Uterus (tissue), 4 donors: ENCODE results near the gene PTPRH. TPM values are rescaled to one million over a fixed set of nuclear protein-coding genes. Genes with fewer than 3 reads are reported as not detected.
"Not testable (repeated sequence)": the region's sequence is repeated elsewhere in the genome, so short reads cannot be mapped to it uniquely, and the experiment has no call there.

Experiments used
- DNase-seq, 2 donors: peaks; one replicate each; pipeline ENCODE4 v3.0.0-alpha.2; 2019 to 2020
- H3K27ac ChIP-seq, 2 donors: fragments of 200-600 bp; sonication (generic); 1 replicate in 1 of 2; 2 replicates in 1 of 2; pipeline ENCODE4 v1.5.1; 2016 to 2018
- H3K27me3 ChIP-seq, 2 donors: fragments of 200-600 bp; sonication (generic); one replicate each; pipeline ENCODE4 v1.5.1; 2018 to 2019; ENCODE audit warnings: control low read depth in 1 of 2
- H3K36me3 ChIP-seq, 2 donors: fragments of 200-600 bp; sonication (generic); one replicate each; pipeline ENCODE4 v1.5.1; 2019; ENCODE audit warnings: control low read depth in 1 of 2
- H3K4me1 ChIP-seq, 2 donors: fragments of 200-600 bp; sonication (generic); one replicate each; pipeline ENCODE4 v1.5.1; 2018 to 2019; ENCODE audit warnings: control low read depth in 1 of 2
- H3K4me3 ChIP-seq, 2 donors: fragments of 200-600 bp; sonication (generic); 1 replicate in 1 of 2; 2 replicates in 1 of 2; pipeline ENCODE4 v1.5.1; 2018 to 2019; ENCODE audit warnings: mild to moderate bottlenecking in 1 of 2
- H3K9me3 ChIP-seq, 2 donors: fragments of 200-600 bp; sonication (generic); one replicate each; pipeline ENCODE4 v1.5.1; 2019; ENCODE audit warnings: control low read depth in 1 of 2
- POLR2A ChIP-seq, 2 donors: fragments of 450-650 bp; IDR thresholded peaks; one replicate each; pipeline ENCODE4 v1.6.1; 2016; ENCODE audit warnings: antibody characterized with exemption in 2 of 2, mild to moderate bottlenecking in 1 of 2, moderate library complexity in 1 of 2
- intact Hi-C: fragments of 100-400 bp; cut with DNase I; formaldehyde crosslinking; loops from one replicate; pipeline ENCODE4 v1.15.1; 2023; ENCODE audit warnings: low total_unique reads
- total RNA-seq, 4 donors: library from RNA; depleted of rRNA in 3 of 4; stranded (reverse); fragments of >200 nt in 3 of 4; gene quantifications; one replicate each; pipeline versions ENCODE4 v1.1.0 to v1.2.4, GENCODE V29; 2014 to 2023
- TF ChIP-seq, protein P1 (sequence below), 4 experiments: fragments of 200-600 bp in 2 of 4; fragments of 450-650 bp in 2 of 4; sonication (generic) in 2 of 4; IDR thresholded peaks; one replicate each; pipeline ENCODE4 v1.5.1; 2016 to 2019; ENCODE audit warnings: antibody characterized with exemption in 4 of 4, mild to moderate bottlenecking in 2 of 4, moderate library complexity in 1 of 4
- donor health status: DM: yes; HTN: yes; CAD: no.

PTPRH gene
- total RNA-seq, 4 donors from 2014 or later: 0.29 to 3.8 (median 3.2) TPM; not detected in 1

DNA sequence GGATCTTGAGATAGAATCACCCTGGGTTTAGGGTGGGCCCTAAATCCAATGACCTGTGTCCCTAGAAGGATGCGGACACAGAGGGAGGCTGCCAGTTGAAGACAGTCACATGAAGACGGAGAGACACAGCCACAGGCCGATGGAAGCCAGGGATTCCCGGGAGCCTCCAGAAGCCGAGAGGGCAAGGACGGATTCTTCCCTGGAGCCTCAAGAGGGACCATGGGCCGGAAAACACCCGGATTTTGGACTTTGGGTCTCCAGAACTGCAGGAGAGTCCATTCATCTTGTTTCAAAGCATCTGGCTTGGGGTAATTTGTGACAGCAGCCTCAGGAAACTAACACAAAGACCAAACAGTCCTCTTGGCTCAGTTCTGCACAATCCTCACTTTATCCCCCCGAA is 17.0 kb upstream of the PTPRH start:
- intact Hi-C loops: no loop called here
- Histone ChIP-seq H3K4me3 (no peak overlapping the region), H3K4me1 (no peaks in the 10 kb centered on the region), H3K27me3 (no peaks in the 10 kb centered on the region), H3K27ac (no peak overlapping the region), H3K36me3 (no peaks in the 10 kb centered on the region), H3K9me3 (no peaks in the 10 kb centered on the region)
- TF ChIP-seq POLR2A (IDR thresholded peaks at IDR 0.05): no peak
- no peak for DNase-seq

DNA sequence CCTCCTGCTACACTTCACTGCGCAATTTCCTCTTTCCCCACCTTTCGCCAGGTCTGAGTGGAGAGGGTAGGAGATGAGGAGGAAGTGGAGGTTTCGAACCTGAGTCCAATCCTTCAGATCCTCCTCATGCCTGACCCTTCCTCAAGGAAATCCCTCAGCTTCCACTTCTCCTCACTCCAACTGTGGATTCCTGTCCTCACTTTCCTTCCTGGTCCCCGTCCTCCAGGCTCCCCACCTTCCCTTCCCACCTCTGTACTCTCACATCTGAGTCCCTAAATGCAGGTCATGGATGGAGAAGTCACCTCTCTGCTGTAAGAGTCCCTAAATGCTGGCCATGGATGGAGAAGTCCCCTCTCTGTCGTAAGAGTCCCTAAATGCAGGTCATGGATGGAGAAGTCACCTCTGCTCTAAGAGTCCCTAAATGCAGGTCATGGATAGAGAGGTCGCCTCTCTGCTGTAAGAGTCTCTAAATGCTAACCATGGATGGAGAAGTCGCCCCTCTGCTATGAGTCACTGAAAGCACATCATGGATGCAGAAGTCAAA is 16.2 kb upstream of the PTPRH start:
- Histone ChIP-seq H3K4me3 (no peak overlapping the region), H3K27ac (no peak overlapping the region), H3K27me3 (no peaks in the 10 kb centered on the region), H3K36me3 (no peaks in the 10 kb centered on the region), H3K4me1 (no peaks in the 10 kb centered on the region), H3K9me3 (no peaks in the 10 kb centered on the region)
- TF ChIP-seq, protein P1, sequence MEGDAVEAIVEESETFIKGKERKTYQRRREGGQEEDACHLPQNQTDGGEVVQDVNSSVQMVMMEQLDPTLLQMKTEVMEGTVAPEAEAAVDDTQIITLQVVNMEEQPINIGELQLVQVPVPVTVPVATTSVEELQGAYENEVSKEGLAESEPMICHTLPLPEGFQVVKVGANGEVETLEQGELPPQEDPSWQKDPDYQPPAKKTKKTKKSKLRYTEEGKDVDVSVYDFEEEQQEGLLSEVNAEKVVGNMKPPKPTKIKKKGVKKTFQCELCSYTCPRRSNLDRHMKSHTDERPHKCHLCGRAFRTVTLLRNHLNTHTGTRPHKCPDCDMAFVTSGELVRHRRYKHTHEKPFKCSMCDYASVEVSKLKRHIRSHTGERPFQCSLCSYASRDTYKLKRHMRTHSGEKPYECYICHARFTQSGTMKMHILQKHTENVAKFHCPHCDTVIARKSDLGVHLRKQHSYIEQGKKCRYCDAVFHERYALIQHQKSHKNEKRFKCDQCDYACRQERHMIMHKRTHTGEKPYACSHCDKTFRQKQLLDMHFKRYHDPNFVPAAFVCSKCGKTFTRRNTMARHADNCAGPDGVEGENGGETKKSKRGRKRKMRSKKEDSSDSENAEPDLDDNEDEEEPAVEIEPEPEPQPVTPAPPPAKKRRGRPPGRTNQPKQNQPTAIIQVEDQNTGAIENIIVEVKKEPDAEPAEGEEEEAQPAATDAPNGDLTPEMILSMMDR (IDR thresholded peaks at IDR 0.05): no peak
- TF ChIP-seq POLR2A (IDR thresholded peaks at IDR 0.05): no peak
- intact Hi-C loops: no loop called here
- no peak for DNase-seq

DNA sequence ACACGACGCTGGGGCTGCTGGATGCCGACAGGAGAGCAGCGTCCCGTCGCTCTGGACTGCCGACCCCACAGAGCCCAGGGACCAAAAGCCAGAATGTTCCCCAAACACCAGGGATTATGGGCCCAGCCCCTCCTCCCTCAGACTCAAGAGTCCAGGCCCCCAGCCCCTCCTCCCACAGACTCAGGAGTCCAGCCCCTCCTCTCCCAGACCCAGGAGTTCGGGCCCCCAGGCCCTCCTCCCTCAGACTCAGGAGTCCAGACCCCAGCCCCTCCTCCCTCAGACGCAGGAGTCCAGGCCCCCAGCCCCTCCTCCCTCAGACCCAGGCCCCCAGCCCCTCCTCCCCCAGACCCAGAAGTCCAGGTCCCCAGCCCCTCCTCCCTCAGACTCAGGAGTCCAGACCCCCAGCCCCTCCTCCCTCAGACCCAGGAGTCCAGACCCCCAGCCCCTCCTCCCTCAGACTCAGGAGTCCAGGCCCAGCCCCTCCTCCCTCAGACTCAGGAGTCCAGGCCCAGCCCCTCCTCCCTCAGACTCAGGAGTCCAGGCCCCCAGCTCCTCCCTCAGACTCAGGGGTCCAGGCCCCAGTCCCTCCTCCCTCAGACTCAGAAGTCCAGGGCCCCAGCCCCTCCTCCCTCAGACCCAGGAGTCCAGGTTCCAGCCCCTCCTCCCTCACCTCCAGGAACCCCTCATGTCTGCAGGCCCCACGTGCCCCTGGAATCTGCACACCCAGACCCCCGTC is 15.5 kb upstream of the PTPRH start:
- H3K4me3 ChIP-seq, H3K36me3 ChIP-seq, H3K27ac ChIP-seq, DNase-seq, H3K27me3 ChIP-seq, H3K4me1 ChIP-seq, H3K9me3 ChIP-seq, intact Hi-C loops: not testable (repeated sequence)

- Histone ChIP-seq H3K4me1 (no peaks in the 10 kb centered on the region), H3K36me3 (no peaks in the 10 kb centered on the region), H3K27ac (no peak overlapping the region), H3K4me3 (no peak overlapping the region), H3K27me3 (no peaks in the 10 kb centered on the region), H3K9me3 (no peaks in the 10 kb centered on the region)
- DNase-seq: no peak
- intact Hi-C loops: no loop called here
- TF ChIP-seq, protein P1 (IDR thresholded peaks at IDR 0.05): no peak
- TF ChIP-seq POLR2A (IDR thresholded peaks at IDR 0.05): no peak
Observed at GRCh38 chr19:55224038-55224665, 14.9 kb upstream of the PTPRH start.

DNA sequence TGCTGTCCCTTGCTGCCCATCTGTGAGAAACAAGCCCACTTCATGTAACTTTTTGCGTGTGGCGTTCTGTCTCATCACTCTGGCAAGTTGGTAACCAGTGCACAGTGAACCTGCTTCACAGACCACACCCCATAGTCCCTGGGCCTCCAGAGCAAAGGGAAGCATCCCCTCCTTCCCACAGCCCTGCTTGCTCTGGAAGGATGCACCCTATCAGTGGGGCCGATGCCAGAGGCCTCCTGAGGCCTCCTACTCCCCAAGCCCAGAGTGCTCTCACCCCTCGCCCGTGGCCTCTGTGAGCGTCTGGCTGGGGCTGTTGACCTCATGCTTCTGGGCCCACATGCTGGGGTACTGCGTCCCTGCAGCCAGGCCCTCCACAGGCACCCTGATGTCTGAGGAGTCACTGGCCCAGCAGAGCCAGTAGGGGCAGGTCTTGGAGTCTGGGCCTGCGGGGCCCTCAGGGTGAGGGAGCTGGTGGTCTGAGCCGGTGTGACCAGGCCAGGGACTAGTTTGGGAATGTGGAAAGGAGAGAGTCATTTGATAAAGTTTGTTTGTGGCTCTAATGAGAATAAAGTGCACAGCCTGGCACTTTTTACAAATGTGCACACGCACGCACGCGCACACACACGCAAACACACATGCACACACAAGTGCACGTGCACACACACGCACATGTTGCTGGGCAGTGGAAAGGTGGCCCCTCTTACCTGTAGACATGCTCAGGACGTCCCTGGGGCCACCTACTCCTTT is 14.2 kb upstream of the PTPRH start:
- TF ChIP-seq, protein P1 (IDR thresholded peaks at IDR 0.05): no peak
- TF ChIP-seq POLR2A (IDR thresholded peaks at IDR 0.05): no peak
- Histone ChIP-seq H3K27me3 (no peaks in the 10 kb centered on the region), H3K4me1 (no peaks in the 10 kb centered on the region), H3K27ac (no peak overlapping the region), H3K36me3 (no peaks in the 10 kb centered on the region), H3K9me3 (no peaks in the 10 kb centered on the region), H3K4me3 (no peak overlapping the region)
- intact Hi-C loops: no loop called here
- no peak for DNase-seq

DNA sequence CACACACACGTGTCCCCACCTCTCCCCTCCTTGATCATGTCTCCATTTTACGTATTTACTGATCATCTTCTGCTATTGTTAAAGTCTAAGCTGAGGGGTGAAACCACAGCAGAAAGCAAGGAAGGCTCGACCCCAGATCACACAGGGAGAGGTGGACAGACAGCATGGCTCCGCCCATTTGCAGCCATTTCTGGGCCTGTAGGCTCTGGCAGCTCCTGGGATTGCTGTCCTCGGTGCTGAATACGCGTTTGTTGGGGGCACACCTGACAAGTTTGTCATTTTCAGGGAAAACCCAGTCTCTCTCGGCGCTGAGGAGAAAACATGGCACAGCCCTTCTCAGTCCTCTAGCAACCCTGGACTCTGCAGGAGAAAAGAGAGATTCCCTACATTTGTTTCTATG is 11.2 kb upstream of the PTPRH start:
- TF ChIP-seq, protein P1 (IDR thresholded peaks at IDR 0.05): no peak
- no peak for TF ChIP-seq POLR2A (IDR thresholded peaks at IDR 0.05)
- Histone ChIP-seq H3K27me3 (no peaks in the 10 kb centered on the region), H3K36me3 (no peaks in the 10 kb centered on the region), H3K9me3 (no peaks in the 10 kb centered on the region), H3K27ac (no peak overlapping the region), H3K4me1 (no peaks in the 10 kb centered on the region), H3K4me3 (no peak overlapping the region)
- no peak for DNase-seq
- intact Hi-C loops: no loop called here
